H1 (cell line): Measurements from ENCODE around the gene KIF26B. TPM values are rescaled to one million over a fixed set of nuclear protein-coding genes. Genes with fewer than 3 reads are reported as not detected.

Source experiments
- CTCF ChIA-PET: fragments of 300-600 bp; sonication (Branson Sonifier 250); formaldehyde crosslinking; loops from one replicate; lab custom pipeline; 2021; ENCODE audit not compliant: partially characterized antibody; lab: Charles Lee
- POLR2A ChIA-PET: fragments of 300-600 bp; sonication (Branson Sonifier 250); formaldehyde crosslinking; loops from one replicate; lab custom pipeline; 2021; ENCODE audit warnings: inconsistent platforms; ENCODE audit not compliant: partially characterized antibody; lab: Charles Lee
- DNase-seq, 2 experiments: peaks; one replicate each; pipeline versions ENCODE4 v3.0.0 to v3.0.0-alpha.2; 2010 to 2022; ENCODE audit warnings: low spot score in 2 of 2, low read depth in 1 of 2, mixed read lengths in 1 of 2
- FAIRE-seq: peaks from 2 replicates; lab custom pipeline; 2011; peaks lifted over from hg19 to GRCh38; lab: Jason Lieb, UNC
- H2AFZ ChIP-seq: 2 replicates; pipeline ENCODE4 v1.8.1; 2012; ENCODE audit warnings: low read length, inconsistent platforms
- H2AK5ac ChIP-seq: 2 replicates; pipeline ENCODE4 v1.6.1; 2013; ENCODE audit warnings: low read depth, low read length
- H2BK120ac ChIP-seq: replicated peaks from 2 replicates; pipeline ENCODE3; 2013; ENCODE audit warnings: low read depth, low read length, inconsistent platforms
- H2BK12ac ChIP-seq: 2 replicates; pipeline ENCODE4 v1.6.1; 2013; ENCODE audit warnings: low read depth, low read length
- H2BK15ac ChIP-seq: 2 replicates; pipeline ENCODE4 v1.6.1; 2013; ENCODE audit warnings: low read length
- H2BK20ac ChIP-seq: 2 replicates; pipeline ENCODE4 v1.6.1; 2013; ENCODE audit warnings: low read length
- H2BK5ac ChIP-seq: 2 replicates; pipeline ENCODE4 v1.6.1; 2013; ENCODE audit warnings: low read depth, low read length
- H3K14ac ChIP-seq: 2 replicates; pipeline ENCODE4 v1.6.1; 2013; ENCODE audit warnings: inconsistent platforms; ENCODE audit not compliant: insufficient read length
- H3K18ac ChIP-seq: 2 replicates; pipeline ENCODE4 v1.6.1; 2013; ENCODE audit warnings: low read length; ENCODE audit errors: extremely low read depth
- H3K23ac ChIP-seq: 2 replicates; pipeline ENCODE4 v1.6.1; 2013; ENCODE audit warnings: inconsistent platforms; ENCODE audit not compliant: insufficient read length
- H3K23me2 ChIP-seq: 2 replicates; pipeline ENCODE4 v1.6.1; 2013; ENCODE audit warnings: low read depth, low read length
- H3K27ac ChIP-seq: 2 replicates; pipeline ENCODE4 v1.6.1; 2011; ENCODE audit warnings: low read depth, low read length, inconsistent platforms
- H3K27me3 ChIP-seq, 4 experiments: replicated peaks in 1 of 4; 1 replicate in 1 of 4; 2 replicates in 3 of 4; pipeline versions ENCODE4 v1.6.1 to v1.8.1; 2011 to 2013; ENCODE audit warnings: low read length in 3 of 4, mild to moderate bottlenecking in 3 of 4, inconsistent platforms in 2 of 4, mixed read lengths in 2 of 4, moderate library complexity in 1 of 4; ENCODE audit not compliant: control insufficient read depth in 3 of 4, insufficient read depth in 3 of 4; ENCODE audit errors: extremely low read depth in 1 of 4
- H3K36me3 ChIP-seq, 4 experiments: 2 replicates each; pipeline versions ENCODE4 v1.6.1 to v1.8.1; 2011 to 2013; ENCODE audit warnings: mild to moderate bottlenecking in 4 of 4, low read length in 3 of 4, moderate library complexity in 2 of 4, control low read depth in 1 of 4, inconsistent platforms in 1 of 4; ENCODE audit not compliant: insufficient read depth in 4 of 4, control insufficient read depth in 2 of 4
- H3K4ac ChIP-seq: replicated peaks from 2 replicates; pipeline ENCODE3; 2013; ENCODE audit warnings: low read length, low read depth, mixed read lengths, inconsistent platforms; ENCODE audit not compliant: insufficient read length
- H3K4me1 ChIP-seq, 4 experiments: replicated peaks in 1 of 4; 1 replicate in 1 of 4; 2 replicates in 3 of 4; pipeline versions ENCODE4 v1.6.1 to v1.8.1; 2011 to 2013; ENCODE audit warnings: low read length in 3 of 4, inconsistent platforms in 2 of 4, mixed read lengths in 1 of 4; ENCODE audit not compliant: insufficient read depth in 4 of 4, control insufficient read depth in 3 of 4
- H3K4me2 ChIP-seq, 2 experiments: 2 replicates each; pipeline versions ENCODE4 v1.6.1 to v1.8.1; 2011 to 2013; ENCODE audit warnings: low read depth in 2 of 2, low read length in 2 of 2, control low read depth in 1 of 2, inconsistent platforms in 1 of 2, mild to moderate bottlenecking in 1 of 2; ENCODE audit not compliant: insufficient read depth in 1 of 2
- H3K4me3 ChIP-seq, 4 experiments: fragments of 200-600, 300-600 bp in 1 of 4; sonication (generic), shearing (Covaris generic), sonication (Bioruptor Twin) in 1 of 4; 2 replicates each; pipeline versions ENCODE4 v1.5.1 to v1.8.1; 2011 to 2016; ENCODE audit warnings: low read length in 4 of 4, low read depth in 3 of 4, control low read depth in 2 of 4, inconsistent platforms in 2 of 4, mild to moderate bottlenecking in 2 of 4, mixed read lengths in 1 of 4, moderate library complexity in 1 of 4; ENCODE audit not compliant: insufficient read depth in 2 of 4; ENCODE audit errors: extremely low read depth in 1 of 4
- H3K56ac ChIP-seq: replicated peaks from 2 replicates; pipeline ENCODE3; 2013; ENCODE audit warnings: low read depth, mild to moderate bottlenecking, mixed read lengths, low read length, inconsistent platforms; ENCODE audit not compliant: insufficient read length
- H3K79me1 ChIP-seq: 2 replicates; pipeline ENCODE4 v1.6.1; 2013; ENCODE audit warnings: low read depth, low read length, control low read depth
- H3K79me2 ChIP-seq, 2 experiments: 2 replicates each; pipeline versions ENCODE4 v1.6.1 to v1.8.1; 2012 to 2013; ENCODE audit warnings: low read length in 2 of 2, mild to moderate bottlenecking in 2 of 2, inconsistent platforms in 1 of 2; ENCODE audit not compliant: insufficient read depth in 2 of 2, control insufficient read depth in 1 of 2
- H3K9ac ChIP-seq, 4 experiments: replicated peaks in 1 of 4; 1 replicate in 1 of 4; 2 replicates in 3 of 4; pipeline versions ENCODE4 v1.6.1 to v1.8.1; 2011 to 2013; ENCODE audit warnings: low read depth in 3 of 4, low read length in 3 of 4, control low read depth in 2 of 4, mild to moderate bottlenecking in 2 of 4, moderate library complexity in 2 of 4, inconsistent platforms in 1 of 4; ENCODE audit errors: extremely low read depth in 1 of 4
- H3K9me3 ChIP-seq, 2 experiments: 2 replicates each; pipeline versions ENCODE4 v1.6.1 to v1.8.1; 2012 to 2013; ENCODE audit warnings: mild to moderate bottlenecking in 2 of 2, moderate library complexity in 2 of 2, control low read depth in 1 of 2, inconsistent platforms in 1 of 2, low read depth in 1 of 2, low read length in 1 of 2, mixed read lengths in 1 of 2; ENCODE audit not compliant: insufficient read depth in 2 of 2
- H4K20me1 ChIP-seq, 2 experiments: replicated peaks in 1 of 2; 2 replicates each; pipeline versions ENCODE3 to v1.8.1; 2011 to 2013; ENCODE audit warnings: inconsistent platforms in 2 of 2, low read length in 2 of 2, mild to moderate bottlenecking in 1 of 2; ENCODE audit not compliant: insufficient read depth in 2 of 2, control insufficient read depth in 1 of 2
- H4K5ac ChIP-seq: 2 replicates; pipeline ENCODE4 v1.6.1; 2013; ENCODE audit warnings: low read length, low read depth, mixed read lengths, inconsistent platforms; ENCODE audit not compliant: insufficient read length
- H4K8ac ChIP-seq: 2 replicates; pipeline ENCODE4 v1.8.0; 2013; ENCODE audit warnings: mild to moderate bottlenecking, moderate library complexity, low read length, inconsistent platforms; ENCODE audit not compliant: insufficient read depth; ENCODE audit errors: extremely low read depth
- H4K91ac ChIP-seq: replicated peaks from 2 replicates; pipeline ENCODE3; 2013; ENCODE audit warnings: low read length, mixed read lengths, inconsistent platforms; ENCODE audit not compliant: insufficient read length
- FOSL1 ChIP-seq: IDR thresholded peaks from 2 replicates; pipeline ENCODE4 v1.6.1; 2011; ENCODE audit warnings: mild to moderate bottlenecking, low read depth, low read length, moderate library complexity; ENCODE audit not compliant: insufficient read depth
- NRF1 ChIP-seq: IDR thresholded peaks from 2 replicates; pipeline ENCODE4 v1.6.1; 2011; ENCODE audit warnings: mild to moderate bottlenecking, low read depth, low read length, improper control_type of control experiment
- POLR2AphosphoS5 ChIP-seq: IDR thresholded peaks from 2 replicates; pipeline ENCODE4 v1.6.1; 2011; ENCODE audit warnings: low read depth, low read length
- WGBS, 2 experiments: shearing (Covaris generic) in 1 of 2; methylation state at CpG; one replicate each; pipeline versions ENCODE4 v1.1.6 to v1.1.7; 2013 to 2015; ENCODE audit warnings: low lambda C conversion rate in 2 of 2, mixed read lengths in 2 of 2, inconsistent platforms in 1 of 2, low coverage in 1 of 2, missing lambda C conversion rate in 1 of 2; ENCODE audit not compliant: insufficient replicate concordance in 2 of 2, insufficient coverage in 1 of 2, insufficient read length in 1 of 2; ENCODE audit errors: extremely low coverage in 1 of 2, missing lambda C conversion rate in 1 of 2; 5-methylcytosine and 5-hydroxymethylcytosine counted together
- polyA plus RNA-seq, 7 experiments: library from polyadenylated mRNA; depleted of rRNA in 3 of 7; stranded (reverse) in 5 of 7; unstranded in 2 of 7; fragments of >200 nt in 5 of 7; fragments of 200-250 nt in 2 of 7; gene quantifications; 1 replicate in 5 of 7; 2 replicates in 1 of 7; 4 replicates in 1 of 7; pipeline versions ENCODE4 v1.2.1 to v1.2.3, GENCODE V29; 2011 to 2013; ENCODE audit warnings: missing spikeins in 2 of 7, mixed read lengths in 2 of 7
- total RNA-seq: library from RNA; stranded (reverse); fragmentation: NEBNext Ultra II Directional; extraction: Animal tissue kit (Norgen Biotek cat#: 25700); gene quantifications from 2 replicates; pipeline ENCODE4 v1.2.1, GENCODE V29; 2021

The KIF26B gene
- total and polyA plus RNA-seq, 2 of the 8 experiments (the other 6 are each of a cell fraction or from before 2014, with no cell fraction given): 0.06 to 0.28 TPM

DNA sequence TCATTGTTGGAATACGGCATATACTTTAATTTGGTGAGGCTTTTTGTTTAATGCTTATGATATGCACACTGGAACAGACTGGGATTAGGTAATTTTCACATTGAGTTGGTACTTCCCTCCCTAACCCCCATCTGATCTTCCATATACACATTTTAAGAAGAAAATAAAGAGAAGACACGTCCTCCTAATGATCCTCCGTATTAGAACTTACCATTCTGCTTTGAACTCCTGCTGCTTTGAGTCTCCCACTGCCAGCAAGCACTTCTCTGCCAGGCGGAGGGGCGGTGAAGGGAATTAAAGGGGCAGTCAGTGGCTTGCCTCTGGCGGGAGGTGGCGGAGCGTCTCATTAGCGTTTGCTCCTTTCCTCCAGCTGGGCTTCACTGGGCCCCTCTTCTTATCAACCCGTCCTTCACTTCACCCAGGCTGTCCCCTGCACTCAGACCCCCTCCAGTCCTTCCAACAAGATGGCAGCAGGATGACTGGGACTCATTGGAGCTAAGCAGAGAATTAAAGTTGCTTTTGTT is 433.4 kb downstream of the KIF26B start:
- no peaks in the 10 kb centered on the region for H3K79me1 ChIP-seq
- H4K20me1 ChIP-seq: no peaks in the 10 kb centered on the region
- no peak overlapping the region for H2AFZ ChIP-seq
- no peak overlapping the region for H4K8ac ChIP-seq
- no peak overlapping the region for H3K14ac ChIP-seq
- H2BK120ac ChIP-seq: no peak overlapping the region
- no peak overlapping the region for H3K4me2 ChIP-seq
- no peaks in the 10 kb centered on the region for H3K79me2 ChIP-seq
- H3K9ac ChIP-seq: no peak overlapping the region
- H3K36me3 ChIP-seq: no peaks in the 10 kb centered on the region
- no peak overlapping the region for H3K18ac ChIP-seq
- POLR2A ChIA-PET: no interaction called here
- H3K23me2 ChIP-seq: no peaks in the 10 kb centered on the region
- H3K4me3 ChIP-seq: no peak overlapping the region
- no peaks in the 10 kb centered on the region for H3K9me3 ChIP-seq
- WGBS, 2 experiments: 93% methylated on average over 10 of the region's 10 CpGs; no CpG with 5 or more reads in 1 of the 2 experiments
- H2BK12ac ChIP-seq: no peak overlapping the region
- CTCF ChIA-PET: interaction anchor here (0.9 kb wide), 1 partner anchor 11 kb away, joined by 4 read pairs; no protein-coding TSS in a partner anchor
- DNase-seq: no peak
- no peak overlapping the region for H2AK5ac ChIP-seq
- H3K27ac ChIP-seq: no peak overlapping the region
- H2BK5ac ChIP-seq: no peak overlapping the region
- H3K27me3 ChIP-seq: no peaks in the 10 kb centered on the region
- H4K5ac ChIP-seq: no peak overlapping the region
- no peak overlapping the region for H3K4ac ChIP-seq
- H3K56ac ChIP-seq: no peak overlapping the region
- no peak for FAIRE-seq
- H4K91ac ChIP-seq: no peak overlapping the region
- H2BK15ac ChIP-seq: no peak overlapping the region
- no peaks in the 10 kb centered on the region for H3K4me1 ChIP-seq
- H3K23ac ChIP-seq: no peak overlapping the region
- no peak overlapping the region for H2BK20ac ChIP-seq
- TF ChIP-seq NRF1 (no peak), FOSL1 (no peak), POLR2AphosphoS5 (no peak)
